ENCODE results near the gene TEF.

TEF gene

GRCh38 chr22:41340357-41340756 is 41.4 kb upstream of the TEF start:
- TF ChIP-seq, protein P1, sequence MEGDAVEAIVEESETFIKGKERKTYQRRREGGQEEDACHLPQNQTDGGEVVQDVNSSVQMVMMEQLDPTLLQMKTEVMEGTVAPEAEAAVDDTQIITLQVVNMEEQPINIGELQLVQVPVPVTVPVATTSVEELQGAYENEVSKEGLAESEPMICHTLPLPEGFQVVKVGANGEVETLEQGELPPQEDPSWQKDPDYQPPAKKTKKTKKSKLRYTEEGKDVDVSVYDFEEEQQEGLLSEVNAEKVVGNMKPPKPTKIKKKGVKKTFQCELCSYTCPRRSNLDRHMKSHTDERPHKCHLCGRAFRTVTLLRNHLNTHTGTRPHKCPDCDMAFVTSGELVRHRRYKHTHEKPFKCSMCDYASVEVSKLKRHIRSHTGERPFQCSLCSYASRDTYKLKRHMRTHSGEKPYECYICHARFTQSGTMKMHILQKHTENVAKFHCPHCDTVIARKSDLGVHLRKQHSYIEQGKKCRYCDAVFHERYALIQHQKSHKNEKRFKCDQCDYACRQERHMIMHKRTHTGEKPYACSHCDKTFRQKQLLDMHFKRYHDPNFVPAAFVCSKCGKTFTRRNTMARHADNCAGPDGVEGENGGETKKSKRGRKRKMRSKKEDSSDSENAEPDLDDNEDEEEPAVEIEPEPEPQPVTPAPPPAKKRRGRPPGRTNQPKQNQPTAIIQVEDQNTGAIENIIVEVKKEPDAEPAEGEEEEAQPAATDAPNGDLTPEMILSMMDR (IDR thresholded peaks at IDR 0.05): no peak
- TF ChIP-seq ZFX (IDR thresholded peaks at IDR 0.05; ENCODE audit: borderline replicate concordance): no peak
- no peak overlapping the region for H3K27ac ChIP-seq

GRCh38 chr22:41341012-41341411 is 40.7 kb upstream of the TEF start:
- H3K27ac ChIP-seq: no peak overlapping the region
- TF ChIP-seq ZFX (IDR thresholded peaks at IDR 0.05; ENCODE audit: borderline replicate concordance): no peak
- TF ChIP-seq, protein P1 (IDR thresholded peaks at IDR 0.05): no peak

- TF ChIP-seq, protein P1 (IDR thresholded peaks at IDR 0.05): no peak
- no peak for TF ChIP-seq ZFX (IDR thresholded peaks at IDR 0.05; ENCODE audit: borderline replicate concordance)
- no peak overlapping the region for H3K27ac ChIP-seq
These were observed 39.8 kb upstream of the TEF start for GRCh38 chr22:41341990-41342389.

DNA sequence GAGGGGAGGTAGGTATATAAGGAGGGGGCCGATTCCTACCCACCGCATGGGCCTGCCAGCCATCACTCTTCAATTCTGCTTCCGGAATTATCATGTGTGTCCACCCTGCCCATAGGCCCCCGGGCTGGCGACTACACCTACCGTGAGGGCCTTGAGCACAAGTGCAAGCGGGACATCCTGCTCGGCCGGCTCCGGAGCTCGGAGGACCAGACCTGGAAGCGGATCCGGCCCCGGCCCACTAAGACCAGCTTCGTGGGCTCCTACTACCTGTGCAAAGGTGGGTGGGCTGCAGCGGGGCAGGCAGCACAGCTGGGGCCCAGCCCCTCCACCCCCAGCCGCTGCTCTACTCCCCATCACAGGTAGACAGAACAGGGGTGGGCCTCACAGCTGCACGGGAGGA is 38.4 kb upstream of the TEF start:
- H3K27ac ChIP-seq: no peak overlapping the region

GRCh38 chr22:41343717-41344116 is 38.0 kb upstream of the TEF start:
- no peak overlapping the region for H3K27ac ChIP-seq
- no peak for TF ChIP-seq ZFX (IDR thresholded peaks at IDR 0.05; ENCODE audit: borderline replicate concordance)
- TF ChIP-seq, protein P1 (IDR thresholded peaks at IDR 0.05): no peak

More for the DNA sequence above, 38.4 kb upstream of the TEF start:
- no peak for TF ChIP-seq ZFX (IDR thresholded peaks at IDR 0.05; ENCODE audit: borderline replicate concordance)
- TF ChIP-seq, protein P1 (IDR thresholded peaks at IDR 0.05): no peak

GRCh38 chr22:41344189-41344788 is 37.5 kb upstream of the TEF start:
- no peak for TF ChIP-seq ZFX (IDR thresholded peaks at IDR 0.05; ENCODE audit: borderline replicate concordance)
- TF ChIP-seq, protein P1 (IDR thresholded peaks at IDR 0.05): no peak
- H3K27ac ChIP-seq: no peak overlapping the region

- no peak for TF ChIP-seq ZFX (IDR thresholded peaks at IDR 0.05; ENCODE audit: borderline replicate concordance)
- TF ChIP-seq, protein P1 (IDR thresholded peaks at IDR 0.05): no peak
- H3K27ac ChIP-seq: no peak overlapping the region
These were observed 35.9 kb upstream of the TEF start for GRCh38 chr22:41345807-41346335.

Measured in 22Rv1 (cell line).